HEK293T (cell line): ENCODE results near the gene CYB561A3.

ENCODE experiments used
- BHLHE40 ChIP-seq: fragments of 450-650 bp; IDR thresholded peaks from 2 replicates; pipeline ENCODE4 v1.6.1; 2016; ENCODE audit warnings: mild to moderate bottlenecking, moderate library complexity, borderline replicate concordance
- CTBP1 ChIP-seq: fragments of 450-650 bp; IDR thresholded peaks from 2 replicates; pipeline ENCODE4 v1.6.1; 2016; ENCODE audit warnings: borderline replicate concordance
- ELF4 ChIP-seq: fragments of 450-650 bp; IDR thresholded peaks from 2 replicates; pipeline ENCODE4 v1.6.1; 2017; ENCODE audit warnings: antibody characterized with exemption
- FOXA1 ChIP-seq: fragments of 450-650 bp; IDR thresholded peaks from 2 replicates; pipeline ENCODE4 v1.6.1; 2016; ENCODE audit warnings: mild to moderate bottlenecking
- FOXK2 ChIP-seq: fragments of 450-650 bp; IDR thresholded peaks from 2 replicates; pipeline ENCODE4 v1.6.1; 2016; ENCODE audit warnings: mild to moderate bottlenecking
- FOXM1 ChIP-seq: fragments of 450-650 bp; IDR thresholded peaks from 2 replicates; pipeline ENCODE4 v1.6.1; 2017; ENCODE audit warnings: mild to moderate bottlenecking, borderline replicate concordance
- NFRKB ChIP-seq: fragments of 450-650 bp; IDR thresholded peaks from 2 replicates; pipeline ENCODE4 v1.6.1; 2016; ENCODE audit warnings: mild to moderate bottlenecking, moderate library complexity
- SP1 ChIP-seq: fragments of 450-650 bp; IDR thresholded peaks from 2 replicates; pipeline ENCODE4 v1.6.1; 2017
- SUZ12 ChIP-seq: fragments of 450-650 bp; IDR thresholded peaks from 2 replicates; pipeline ENCODE4 v1.6.1; 2016; ENCODE audit warnings: mild to moderate bottlenecking
- TARDBP ChIP-seq: fragments of 450-650 bp; IDR thresholded peaks from 2 replicates; pipeline ENCODE4 v1.6.1; 2016
- TF ChIP-seq, protein P1 (sequence below): fragments of 450-650 bp; IDR thresholded peaks from 2 replicates; pipeline ENCODE4 v1.6.1; 2016

- TF ChIP-seq TARDBP: no peak
- no peak for TF ChIP-seq BHLHE40
- TF ChIP-seq NFRKB: no peak
- no peak for TF ChIP-seq SUZ12
- TF ChIP-seq FOXM1: no peak
- no peak for TF ChIP-seq ELF4
- no peak for TF ChIP-seq FOXA1
- TF ChIP-seq CTBP1: no peak
- no peak for TF ChIP-seq SP1
- no peak for TF ChIP-seq FOXK2
- TF ChIP-seq, protein P1, sequence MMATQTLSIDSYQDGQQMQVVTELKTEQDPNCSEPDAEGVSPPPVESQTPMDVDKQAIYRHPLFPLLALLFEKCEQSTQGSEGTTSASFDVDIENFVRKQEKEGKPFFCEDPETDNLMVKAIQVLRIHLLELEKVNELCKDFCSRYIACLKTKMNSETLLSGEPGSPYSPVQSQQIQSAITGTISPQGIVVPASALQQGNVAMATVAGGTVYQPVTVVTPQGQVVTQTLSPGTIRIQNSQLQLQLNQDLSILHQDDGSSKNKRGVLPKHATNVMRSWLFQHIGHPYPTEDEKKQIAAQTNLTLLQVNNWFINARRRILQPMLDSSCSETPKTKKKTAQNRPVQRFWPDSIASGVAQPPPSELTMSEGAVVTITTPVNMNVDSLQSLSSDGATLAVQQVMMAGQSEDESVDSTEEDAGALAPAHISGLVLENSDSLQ: no peak
Measured at GRCh38 chr11:61367406-61367805, 5.7 kb upstream of the CYB561A3 start.
